Measurements from ENCODE around the gene LY6G5B.

LY6G5B gene

DNA sequence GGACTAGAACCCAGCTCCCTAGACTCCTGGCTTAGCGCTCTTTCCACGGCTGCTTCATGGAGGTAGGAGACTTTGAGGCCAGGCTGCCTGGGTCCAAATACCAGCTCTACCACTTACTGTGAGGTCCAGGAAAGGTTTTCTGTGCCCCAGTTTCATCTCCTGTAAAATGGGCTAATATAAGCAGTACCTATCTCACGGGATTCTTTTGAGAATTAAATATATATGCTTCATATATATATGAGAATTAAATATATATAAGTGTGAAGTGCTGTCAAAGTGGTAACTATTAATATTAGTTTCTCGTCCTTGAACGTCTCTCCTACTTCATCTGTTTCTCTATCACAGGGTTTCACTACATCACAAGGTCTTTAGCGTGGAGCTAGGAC, 21.3 kb downstream of the LY6G5B start:
- TF ChIP-seq, protein P1, sequence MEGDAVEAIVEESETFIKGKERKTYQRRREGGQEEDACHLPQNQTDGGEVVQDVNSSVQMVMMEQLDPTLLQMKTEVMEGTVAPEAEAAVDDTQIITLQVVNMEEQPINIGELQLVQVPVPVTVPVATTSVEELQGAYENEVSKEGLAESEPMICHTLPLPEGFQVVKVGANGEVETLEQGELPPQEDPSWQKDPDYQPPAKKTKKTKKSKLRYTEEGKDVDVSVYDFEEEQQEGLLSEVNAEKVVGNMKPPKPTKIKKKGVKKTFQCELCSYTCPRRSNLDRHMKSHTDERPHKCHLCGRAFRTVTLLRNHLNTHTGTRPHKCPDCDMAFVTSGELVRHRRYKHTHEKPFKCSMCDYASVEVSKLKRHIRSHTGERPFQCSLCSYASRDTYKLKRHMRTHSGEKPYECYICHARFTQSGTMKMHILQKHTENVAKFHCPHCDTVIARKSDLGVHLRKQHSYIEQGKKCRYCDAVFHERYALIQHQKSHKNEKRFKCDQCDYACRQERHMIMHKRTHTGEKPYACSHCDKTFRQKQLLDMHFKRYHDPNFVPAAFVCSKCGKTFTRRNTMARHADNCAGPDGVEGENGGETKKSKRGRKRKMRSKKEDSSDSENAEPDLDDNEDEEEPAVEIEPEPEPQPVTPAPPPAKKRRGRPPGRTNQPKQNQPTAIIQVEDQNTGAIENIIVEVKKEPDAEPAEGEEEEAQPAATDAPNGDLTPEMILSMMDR (conservative IDR thresholded peaks at IDR 0.05) = no peak
- TF ChIP-seq ZFX (IDR thresholded peaks at IDR 0.05) = no peak
- no peak overlapping the region for H3K27ac ChIP-seq

DNA sequence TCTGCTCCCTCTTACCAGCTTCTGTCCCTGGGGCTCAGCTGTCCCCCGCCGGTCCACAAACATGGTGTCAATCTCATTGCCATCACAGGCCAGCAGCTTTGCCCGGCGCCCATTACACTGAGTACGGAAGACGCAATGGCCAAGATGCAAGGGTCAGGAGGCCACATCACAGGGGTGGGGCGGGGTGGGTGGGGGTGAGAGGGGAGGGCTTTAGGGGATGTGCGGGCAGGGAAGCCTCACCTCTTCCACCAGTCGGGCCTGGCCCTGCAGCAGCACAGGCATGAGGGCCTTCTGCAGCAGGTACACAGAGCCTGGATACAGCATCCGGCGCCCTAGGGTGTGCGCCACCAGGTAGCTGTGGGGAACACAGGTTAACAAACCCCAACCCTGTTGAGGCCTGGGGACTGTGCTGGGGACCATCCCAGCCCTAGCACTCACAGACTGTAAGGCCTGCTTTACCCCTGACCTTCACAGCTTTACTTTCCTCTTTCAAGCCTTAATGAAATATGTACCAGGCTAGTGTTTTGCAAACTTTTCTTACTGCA, 21.9 kb downstream of the LY6G5B start:
- H3K27ac ChIP-seq = no peak overlapping the region
- no peak for TF ChIP-seq ZFX (IDR thresholded peaks at IDR 0.05)
- TF ChIP-seq, protein P1 (conservative IDR thresholded peaks at IDR 0.05) = no peak

DNA sequence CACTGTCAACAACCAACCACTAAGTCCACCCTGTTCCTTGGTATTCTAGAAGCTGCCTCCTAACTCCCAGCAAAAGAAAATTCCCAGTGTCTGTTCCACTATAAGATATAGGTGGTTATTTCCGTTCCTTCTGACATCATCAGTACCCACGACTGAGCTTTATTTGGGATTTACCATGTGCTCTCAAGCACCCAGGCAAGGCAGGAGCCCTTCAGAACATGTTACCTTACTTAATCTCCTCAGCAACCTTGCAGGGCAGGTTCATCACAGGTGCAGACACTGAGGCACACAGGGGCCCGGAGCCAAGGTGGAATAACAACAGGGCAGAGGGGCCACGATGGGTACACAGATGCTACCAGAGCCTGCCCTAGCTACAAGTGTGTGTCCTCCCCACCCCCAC, 22.6 kb downstream of the LY6G5B start:
- H3K27ac ChIP-seq = no peak overlapping the region
- no peak for TF ChIP-seq ZFX (IDR thresholded peaks at IDR 0.05)
- TF ChIP-seq, protein P1 (conservative IDR thresholded peaks at IDR 0.05) = no peak

DNA sequence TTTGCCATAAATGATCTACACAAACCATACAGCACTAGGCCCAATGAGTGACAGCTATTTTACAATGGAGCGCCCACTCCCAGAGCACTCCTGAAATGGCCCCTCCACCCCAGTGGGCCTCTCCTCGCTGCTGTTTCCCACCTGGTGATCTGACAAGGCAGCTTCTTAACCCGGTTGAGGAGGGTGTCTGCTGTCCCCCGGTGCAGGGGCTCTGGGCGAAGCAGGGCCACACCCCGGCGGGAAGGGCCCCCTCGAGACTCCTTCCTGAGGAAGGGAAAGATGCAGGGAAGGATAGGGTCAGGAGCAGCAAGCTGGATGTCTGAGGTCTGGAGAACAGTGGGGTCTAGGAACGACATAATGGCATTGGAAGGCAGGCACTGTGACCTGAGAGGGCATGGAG, 23.1 kb downstream of the LY6G5B start:
- TF ChIP-seq, protein P1 (conservative IDR thresholded peaks at IDR 0.05) = no peak
- no peak for TF ChIP-seq ZFX (IDR thresholded peaks at IDR 0.05)
- no peak overlapping the region for H3K27ac ChIP-seq

DNA sequence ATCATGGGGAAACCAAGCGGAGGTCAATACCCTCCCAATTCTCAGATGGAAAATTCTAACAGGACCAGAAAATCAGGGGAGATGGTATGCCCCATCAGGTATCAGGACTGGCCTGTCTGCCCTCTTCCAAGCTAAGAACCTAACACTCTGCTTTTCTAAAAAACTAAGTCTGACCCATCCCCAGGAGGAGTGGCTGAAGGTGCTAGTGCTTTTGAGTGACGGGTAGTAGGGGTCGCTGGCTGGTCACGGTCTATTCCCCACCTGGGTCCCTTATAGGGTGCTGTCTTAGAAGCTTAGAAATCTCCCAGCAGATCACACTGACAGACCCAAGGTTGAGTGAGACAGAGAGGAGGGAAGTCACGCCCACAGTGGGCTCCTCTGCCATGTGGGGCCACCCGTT, 23.8 kb downstream of the LY6G5B start:
- TF ChIP-seq ZFX (IDR thresholded peaks at IDR 0.05) = no peak
- TF ChIP-seq, protein P1 (conservative IDR thresholded peaks at IDR 0.05) = no peak
- H3K27ac ChIP-seq = no peak overlapping the region

DNA sequence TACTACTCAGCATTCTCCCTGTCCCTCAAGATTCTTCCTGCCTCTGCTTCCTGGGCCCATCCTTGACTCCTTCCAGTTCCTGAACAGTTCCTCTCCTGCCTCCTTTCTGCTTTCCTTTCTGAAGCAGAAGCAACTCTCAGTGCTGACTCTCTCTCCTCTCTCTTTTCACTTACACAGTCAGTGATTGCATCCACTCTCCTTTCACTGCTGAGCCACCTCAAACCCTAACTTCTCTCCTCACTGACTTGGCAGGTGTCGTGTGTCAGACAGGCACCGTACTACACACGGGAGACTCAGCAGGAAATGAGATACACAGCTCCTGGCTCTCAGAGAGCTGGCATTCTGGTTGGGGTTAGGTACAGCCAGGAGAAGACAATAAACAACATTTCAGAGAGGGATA, 27.8 kb downstream of the LY6G5B start:
- H3K27ac ChIP-seq = no peak overlapping the region
- TF ChIP-seq ZFX (IDR thresholded peaks at IDR 0.05) = no peak
- TF ChIP-seq, protein P1 (conservative IDR thresholded peaks at IDR 0.05) = no peak

DNA sequence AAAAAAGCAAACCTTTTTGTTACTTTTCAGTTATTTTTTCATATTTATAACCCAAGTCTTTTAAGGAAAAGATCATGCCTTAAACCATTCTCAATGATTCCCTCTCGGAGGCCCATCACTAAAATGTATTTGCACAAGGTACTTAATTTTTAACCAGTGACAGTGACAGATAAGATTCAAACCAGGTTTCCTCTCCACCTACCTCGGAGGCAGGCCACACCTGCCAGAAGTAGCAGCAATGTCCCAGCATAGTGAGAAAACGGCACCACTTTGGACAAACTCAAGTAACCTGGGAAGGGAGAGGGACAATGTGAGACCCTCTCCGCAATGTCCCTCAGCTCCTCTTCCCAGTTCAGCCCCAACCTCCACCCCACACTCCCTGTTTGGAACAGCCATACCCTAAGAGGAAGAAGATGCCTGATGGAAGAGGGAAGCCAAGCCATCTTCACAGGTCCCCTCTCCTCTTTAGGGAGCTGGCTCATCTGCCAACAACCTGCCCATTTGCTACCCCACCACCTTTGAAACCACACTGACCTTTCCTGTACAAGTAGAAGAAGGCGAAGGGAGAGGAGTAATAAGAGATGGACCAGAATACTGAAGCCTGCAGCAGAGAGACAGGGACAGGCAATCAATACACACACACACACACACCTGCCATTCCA, 31.1 kb downstream of the LY6G5B start:
- H3K27ac ChIP-seq = no peak overlapping the region
- TF ChIP-seq ZFX (IDR thresholded peaks at IDR 0.05) = no peak
- TF ChIP-seq, protein P1 (conservative IDR thresholded peaks at IDR 0.05) = no peak
